ENCODE measurements around the gene CREB3L1.

GRCh38 chr11:46242041-46242951 lies 35.2 kb upstream of the CREB3L1 start:
- TF ChIP-seq POLR2A (IDR thresholded peaks at IDR 0.05; ENCODE audit: low read length), result no peak
- no peak for TF ChIP-seq GATA1 (IDR thresholded peaks at IDR 0.05; ENCODE audit: low read depth, low read length)

Measured in erythroblast (primary cell).